Measurements from ENCODE around the gene TBC1D32.
"Not testable (repeated sequence)": the region's sequence is repeated elsewhere in the genome, so short reads cannot be mapped to it uniquely, and the experiment has no call there.

TBC1D32 gene

DNA sequence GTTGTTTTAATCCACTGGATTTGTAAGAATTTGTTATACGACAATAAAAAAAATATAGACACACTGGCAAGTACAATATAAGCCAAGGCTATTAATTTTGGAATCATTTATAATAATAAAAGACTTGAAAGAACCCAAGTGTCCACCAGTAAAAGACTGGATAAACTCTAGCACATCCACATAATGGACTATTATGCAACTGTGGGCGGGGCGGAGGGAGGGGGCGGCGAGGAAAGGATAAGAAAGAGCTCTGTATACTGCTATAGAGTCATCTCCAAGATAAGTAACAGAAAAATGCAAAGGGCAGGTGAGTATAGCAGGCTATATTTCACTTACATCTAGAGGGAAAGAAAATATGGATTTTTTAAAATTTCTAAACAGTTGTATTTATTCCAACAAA lies 123.3 kb downstream of the TBC1D32 start:
- no peak for DNase-seq

DNA sequence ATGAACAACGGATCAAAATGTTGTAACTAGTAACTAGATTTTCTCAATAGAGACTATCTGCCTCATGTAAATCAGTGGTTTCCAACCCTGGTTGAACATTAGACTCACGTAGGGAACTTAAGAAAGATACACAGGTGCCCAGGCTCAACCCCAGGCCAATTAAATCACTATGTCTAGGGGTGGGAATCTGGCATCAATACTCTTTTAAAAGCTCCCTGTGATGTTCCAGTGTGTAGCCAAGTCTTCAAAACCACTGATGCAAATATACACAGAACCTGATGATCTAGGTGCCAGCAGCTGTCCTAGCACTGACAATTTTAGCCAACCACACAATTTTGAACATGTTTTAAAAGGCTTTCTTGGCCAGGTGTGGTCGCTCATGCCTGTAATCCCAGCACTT lies 128.7 kb downstream of the TBC1D32 start:
- DNase-seq: no peak

DNA sequence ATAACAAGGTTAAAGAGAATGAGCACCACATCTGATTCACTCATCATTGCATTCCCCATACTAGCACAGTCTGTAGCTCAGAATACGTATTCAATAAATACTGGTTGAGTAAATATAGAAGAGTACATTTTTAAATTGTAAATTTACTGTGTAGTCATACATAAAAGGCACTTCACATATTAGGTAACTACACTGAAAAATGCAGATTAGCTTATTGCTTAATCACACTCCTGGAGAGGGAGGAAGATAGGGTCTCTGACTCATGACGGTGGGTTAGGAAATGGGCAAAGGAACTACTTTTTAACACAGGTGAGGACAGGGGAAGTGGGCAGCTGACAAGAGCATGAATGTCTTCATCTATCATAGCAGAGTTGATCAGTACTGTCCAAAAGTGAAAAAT lies 133.2 kb downstream of the TBC1D32 start:
- DNase-seq: no peak

DNA sequence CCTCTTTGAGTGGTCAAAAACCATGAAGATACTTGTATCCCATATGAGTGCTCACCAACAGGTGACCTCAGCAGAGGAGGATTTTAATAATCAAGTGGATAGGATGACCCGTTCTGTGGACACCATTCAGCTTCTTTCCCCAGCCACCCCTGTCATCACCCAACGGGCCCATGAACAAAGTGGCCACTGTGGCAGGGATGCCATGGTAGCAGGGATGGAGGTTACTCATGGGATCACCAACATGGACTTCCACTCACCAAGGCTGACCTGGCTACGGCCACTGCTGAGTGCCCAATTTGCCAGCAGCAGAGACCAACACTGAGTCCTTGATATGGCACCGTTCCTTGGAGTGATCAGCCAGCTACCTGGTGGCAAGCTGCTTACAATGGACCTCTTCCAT lies 138.2 kb downstream of the TBC1D32 start:
- not testable (repeated sequence) for DNase-seq

DNA sequence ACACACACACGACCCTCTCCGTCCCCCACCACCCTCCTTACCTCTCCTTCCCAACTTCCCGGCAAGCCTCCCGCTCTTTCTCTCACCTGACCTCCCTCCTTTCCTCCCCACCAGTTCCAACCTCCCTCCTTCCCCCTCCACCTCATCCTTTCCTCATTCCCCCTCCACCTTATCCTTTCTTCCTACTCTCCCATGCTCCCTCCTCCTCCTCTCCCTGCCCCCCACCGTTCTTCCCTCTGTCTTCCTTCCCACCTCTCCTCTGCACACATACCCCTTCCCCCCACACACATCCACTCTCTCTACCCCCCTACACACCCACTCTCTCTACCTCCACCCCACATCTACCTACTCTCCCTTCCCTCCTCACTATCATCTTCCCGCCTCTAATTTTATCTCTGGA lies 144.2 kb downstream of the TBC1D32 start:
- no peak for DNase-seq

DNA sequence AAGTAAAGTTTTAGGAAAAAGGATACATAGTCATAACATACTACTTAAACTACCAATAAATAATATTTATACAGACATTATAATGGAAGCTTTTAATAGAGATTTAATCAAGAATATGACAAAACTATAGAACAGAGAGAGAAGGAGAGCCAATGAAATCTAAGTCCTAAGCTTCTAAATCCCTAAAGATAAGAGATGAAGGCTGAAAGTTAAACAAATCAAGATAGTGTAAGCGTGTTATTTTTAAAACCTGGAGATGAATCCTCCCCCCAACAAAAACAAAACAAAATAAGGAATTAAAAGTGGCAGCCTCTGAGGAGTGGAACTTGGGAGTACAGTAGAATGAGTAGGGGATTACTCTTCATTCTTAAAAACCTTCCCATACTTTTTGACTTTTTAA lies 145.9 kb downstream of the TBC1D32 start:
- no peak for DNase-seq

DNA sequence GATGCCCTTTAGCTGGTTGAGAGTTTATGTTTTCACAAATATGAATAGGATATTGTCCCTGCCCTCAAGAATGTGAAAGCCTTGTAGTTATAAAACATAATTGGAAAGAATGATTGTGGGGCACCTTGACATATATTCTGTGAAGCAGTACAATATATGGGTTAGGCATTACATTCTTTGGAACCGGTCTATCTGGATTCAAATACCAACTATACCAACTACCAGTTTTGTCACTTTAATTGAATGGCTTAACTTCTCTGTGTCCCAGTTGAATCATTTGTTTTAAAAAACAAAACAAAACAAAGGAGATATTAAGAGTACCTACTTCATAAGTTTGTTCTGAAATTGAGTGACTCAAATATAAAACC lies 146.5 kb downstream of the TBC1D32 start:
- DNase-seq: no peak

DNA sequence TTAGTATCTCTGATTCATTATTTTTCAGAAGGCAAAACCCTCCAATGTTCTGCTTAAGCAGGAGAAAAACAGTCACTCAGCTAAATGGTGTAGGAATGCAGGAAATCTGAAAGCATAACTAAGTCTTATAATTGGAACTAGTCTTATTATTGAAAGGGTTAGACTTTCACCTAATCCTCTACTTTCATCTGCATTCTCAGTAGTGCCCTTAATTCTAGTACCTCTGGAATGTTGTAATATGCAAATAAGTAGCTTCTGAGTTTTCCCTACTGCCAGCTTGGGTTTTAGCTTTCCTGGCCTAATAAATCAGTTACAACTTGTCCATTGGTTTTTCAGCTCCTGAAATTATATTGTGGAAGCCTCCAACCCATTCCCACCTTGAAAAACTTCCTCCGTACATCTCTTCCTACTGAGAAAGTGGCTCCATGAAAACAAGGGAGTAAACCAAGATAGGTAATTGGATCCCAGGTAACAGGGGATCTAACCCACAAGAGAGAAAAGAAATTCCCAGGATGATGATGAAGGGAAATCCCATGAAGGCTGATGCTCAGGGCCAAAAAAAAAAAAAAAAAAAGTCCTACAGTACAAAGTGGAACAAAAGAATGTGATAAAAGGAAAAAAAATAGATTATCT lies 147.0 kb downstream of the TBC1D32 start:
- no peak for DNase-seq

DNA sequence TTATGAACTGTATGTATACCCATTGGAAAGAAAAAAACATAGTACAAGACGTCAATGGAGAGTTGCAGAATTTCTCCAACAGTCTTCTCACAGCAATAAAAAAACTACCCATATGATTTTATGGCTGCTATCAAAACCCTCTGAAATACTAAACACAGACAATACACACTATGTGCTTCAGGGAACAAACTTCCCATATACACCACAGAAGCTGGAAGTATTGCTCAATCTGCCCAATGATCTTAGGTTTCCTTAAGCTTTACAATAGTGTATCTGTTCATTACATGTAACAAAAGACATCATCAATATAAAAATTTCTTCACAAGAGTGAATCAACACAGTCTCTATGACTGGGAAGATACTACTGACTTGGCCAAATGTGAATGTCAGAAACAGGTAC lies 150.5 kb downstream of the TBC1D32 start:
- DNase-seq: no peak

DNA sequence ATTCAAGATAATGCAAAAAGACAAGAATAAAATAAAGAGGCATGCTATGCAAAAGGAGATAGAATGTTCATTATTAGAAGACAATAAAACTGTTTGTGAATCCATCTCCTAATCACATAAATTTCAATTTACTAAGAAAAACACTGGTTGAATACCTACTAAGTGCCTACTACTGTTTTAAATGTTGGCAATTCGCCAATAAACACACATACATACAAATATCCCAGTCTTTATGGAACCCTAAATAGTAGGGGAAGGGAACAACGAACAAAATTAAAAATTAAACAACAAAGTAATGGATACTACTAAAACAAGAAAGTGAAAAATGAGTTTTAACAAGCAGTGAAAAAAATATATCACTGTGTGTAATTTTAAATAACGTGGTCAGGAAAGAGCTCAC lies 158.5 kb downstream of the TBC1D32 start:
- no peak for DNase-seq

DNA sequence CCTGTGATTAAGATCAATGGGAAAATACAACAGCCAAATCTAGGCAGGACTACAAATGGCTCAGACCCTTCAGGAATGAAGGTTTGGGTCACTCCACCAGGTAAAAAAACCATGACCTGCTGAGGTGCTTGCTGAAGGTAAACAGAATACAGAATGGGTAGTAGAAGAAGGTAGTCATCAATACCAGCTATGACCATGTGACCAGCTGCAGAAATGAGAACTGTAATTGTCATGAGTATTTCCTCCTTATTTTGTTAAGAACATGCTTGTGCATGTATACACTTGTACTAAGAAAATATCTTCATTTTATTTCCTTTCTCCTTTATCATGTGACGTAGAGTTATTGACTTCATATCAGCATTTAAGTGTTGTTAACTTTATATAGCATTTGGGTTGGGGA lies 161.8 kb downstream of the TBC1D32 start:
- DNase-seq: not testable (repeated sequence)

DNA sequence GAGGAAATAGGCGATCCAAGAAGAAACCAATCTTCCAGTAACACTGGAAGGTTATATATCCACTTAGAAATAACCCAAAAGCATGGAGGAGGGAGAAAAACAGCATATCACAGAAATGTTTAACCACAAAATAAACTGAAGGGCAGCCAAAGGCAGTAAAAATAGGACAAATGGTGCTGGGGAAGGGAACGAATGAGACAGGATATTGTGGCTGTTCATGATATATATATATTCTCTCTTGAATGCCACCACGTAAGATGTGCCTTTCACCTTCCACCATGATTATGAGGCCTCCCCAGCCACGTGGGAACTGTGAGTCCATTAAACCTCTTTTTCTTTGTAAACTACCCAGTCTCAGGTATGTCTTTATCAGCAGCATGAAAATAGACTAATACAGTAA lies 162.4 kb downstream of the TBC1D32 start:
- no peak for DNase-seq

DNA sequence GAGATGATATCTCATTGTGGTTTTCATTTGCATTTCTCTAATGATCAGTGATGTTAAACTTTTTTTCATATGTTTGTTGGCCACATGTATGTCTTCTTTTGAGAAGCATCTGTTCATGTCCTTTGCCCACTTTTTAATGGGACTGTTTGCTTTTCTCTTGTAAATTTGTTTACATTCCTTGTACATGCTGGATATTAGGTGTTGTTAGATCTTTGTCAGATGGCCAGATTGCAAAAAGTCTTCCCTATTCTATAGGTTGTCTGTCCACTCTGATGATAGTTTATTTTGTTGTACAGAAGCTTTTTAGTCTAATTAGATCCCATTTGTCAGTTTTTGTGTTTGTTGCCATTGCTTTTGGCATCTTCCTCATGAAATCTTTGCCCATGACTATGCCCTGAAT lies 172.4 kb downstream of the TBC1D32 start:
- DNase-seq: no peak

DNA sequence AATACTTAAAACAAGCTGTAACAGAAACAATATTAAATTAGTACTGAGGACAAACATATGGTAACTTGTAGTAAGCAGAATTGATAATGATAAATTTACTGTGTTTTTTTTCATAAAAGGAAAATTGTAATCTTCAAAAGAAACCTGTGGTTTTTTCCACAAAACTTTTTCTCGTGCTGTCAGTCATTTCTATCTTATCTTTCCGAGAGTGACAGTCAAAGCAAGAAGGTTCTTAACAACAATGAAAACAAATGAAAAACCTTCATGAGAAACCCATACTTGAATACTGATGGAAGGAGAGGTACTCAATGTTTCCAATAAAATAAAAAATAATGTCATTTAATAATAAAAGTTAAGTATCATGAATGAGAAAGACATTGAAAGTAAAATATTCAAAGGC lies 174.0 kb downstream of the TBC1D32 start:
- no peak for DNase-seq

DNA sequence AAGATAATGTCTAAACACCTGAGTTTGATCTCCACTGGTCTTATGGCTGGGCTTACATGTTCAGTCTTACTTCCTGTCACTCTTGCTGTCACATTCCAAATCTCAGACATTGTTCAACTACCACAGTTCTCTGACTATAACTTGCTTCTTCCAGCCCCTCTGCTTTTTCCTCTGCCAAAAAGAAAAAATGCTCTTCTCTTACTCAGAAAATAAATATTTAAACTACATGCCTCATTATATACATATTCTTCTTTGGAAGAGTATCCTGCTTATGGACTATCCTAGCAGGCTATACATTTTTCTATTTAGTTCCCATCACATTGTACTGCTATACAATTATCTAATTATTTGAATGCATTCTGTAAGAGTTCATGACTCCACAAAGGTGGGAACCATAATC lies 175.4 kb downstream of the TBC1D32 start:
- no peak for DNase-seq

DNA sequence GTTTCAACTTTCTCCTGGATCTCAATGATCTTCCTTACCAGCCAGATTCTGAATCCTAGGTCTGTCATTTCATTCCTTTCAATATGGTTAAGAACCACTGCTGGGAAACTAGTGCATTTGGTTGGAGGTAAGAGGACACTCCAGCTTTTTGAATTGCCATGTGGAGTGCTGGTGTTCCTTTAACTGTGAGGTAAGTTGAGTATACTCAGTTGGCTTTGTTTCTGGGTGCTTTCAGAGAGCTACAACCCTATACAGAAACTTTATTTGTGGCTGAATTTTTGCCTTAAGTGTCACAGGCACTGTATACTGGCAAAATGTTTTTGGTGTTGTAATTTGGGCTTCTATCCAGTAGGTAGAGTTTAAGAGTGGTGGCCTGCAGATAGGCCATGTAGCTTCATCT lies 175.8 kb downstream of the TBC1D32 start:
- DNase-seq: no peak

DNA sequence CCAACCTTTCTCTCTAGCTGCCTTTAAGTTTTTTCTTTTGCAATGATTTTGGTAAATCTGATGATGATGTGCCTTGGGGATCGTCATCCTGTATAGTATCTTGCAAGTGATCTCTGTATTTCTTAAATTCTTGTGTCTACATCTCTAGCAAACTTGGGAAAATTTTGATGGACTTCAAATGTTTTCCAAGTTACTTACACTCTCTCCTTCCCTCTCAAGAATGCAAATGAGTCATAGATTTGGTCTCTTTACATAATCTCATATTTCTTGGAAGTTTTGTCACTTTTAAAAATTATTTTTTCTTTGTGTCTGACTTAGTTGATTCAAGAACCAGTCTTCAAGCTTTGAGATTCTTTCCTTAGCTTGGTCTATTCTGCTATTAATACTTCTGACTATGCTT lies 176.4 kb downstream of the TBC1D32 start:
- no peak for DNase-seq

DNA sequence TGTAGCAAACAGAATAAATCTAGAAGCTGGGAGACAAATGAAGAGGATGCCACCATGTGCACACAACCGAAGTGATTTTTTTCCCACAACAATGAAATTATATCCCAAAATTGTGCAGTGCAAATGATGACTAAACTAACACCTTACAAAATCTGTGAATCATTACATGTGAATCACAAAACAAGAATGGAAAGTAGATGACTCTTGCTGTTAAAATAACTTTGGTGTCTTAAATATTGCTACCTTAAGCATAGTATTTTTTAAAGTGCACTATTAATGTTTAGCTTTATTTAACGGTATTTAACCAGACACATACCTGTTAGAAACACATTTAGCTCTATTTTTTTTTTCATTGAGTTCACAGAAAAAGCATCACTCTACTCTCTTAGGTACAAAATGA lies 190.8 kb downstream of the TBC1D32 start:
- DNase-seq: no peak

DNA sequence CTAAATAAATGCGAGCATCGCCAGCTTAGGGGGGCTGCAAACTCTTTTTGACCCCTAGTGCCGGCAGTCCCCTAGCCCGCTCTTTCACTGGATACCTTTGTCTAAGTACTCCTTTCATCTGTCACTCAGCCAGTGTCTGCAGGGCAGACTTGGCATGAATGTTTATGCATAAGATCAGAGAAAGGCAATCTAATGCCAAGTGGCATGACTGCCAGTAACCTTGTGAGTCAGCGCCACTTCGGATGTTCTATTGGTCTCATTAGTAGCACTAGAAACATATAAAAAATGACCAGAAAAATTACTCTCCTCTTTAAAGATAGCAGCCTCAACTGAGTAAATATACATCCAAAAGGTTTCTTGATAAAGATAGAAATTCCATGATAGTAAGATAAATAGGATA lies 192.2 kb downstream of the TBC1D32 start:
- no peak for DNase-seq

DNA sequence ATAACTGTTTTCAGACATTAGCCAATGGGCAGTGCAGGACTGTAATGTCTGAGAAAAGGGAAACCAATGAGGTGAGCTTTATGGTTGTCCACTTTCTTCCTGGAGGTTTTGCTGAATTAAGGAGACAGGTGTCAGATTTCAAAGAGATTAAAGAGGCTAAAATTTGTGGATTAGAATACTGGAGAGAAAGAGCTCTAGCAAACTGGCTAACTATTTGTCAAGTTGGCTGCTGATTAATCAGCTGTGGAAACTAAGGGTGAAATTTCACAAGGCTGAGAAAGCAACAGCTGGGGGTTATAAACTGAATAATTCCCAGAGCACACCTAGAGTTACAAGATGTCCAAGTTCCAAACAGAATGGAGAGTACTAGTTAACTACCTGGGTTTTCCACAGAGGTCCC lies 198.9 kb downstream of the TBC1D32 start:
- no peak for DNase-seq

DNA sequence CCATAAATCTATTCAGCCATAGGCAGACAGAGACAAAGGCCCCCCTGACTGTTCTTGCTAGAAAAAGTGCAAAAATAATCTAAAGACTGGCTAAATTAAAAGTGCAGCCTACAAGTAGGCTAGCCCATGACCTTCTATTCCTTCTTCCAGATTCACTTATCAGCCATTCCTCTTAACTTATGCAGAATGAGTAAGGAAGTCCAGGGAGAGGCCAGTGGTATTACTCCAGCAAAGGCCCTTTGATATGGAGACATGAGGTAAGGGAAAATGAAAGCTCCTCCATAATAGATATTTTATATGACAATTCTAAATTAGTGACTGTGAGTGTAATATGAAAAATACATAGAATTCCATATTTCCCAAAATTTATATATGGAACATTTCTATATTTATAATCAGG lies 199.4 kb downstream of the TBC1D32 start:
- no peak for DNase-seq

DNA sequence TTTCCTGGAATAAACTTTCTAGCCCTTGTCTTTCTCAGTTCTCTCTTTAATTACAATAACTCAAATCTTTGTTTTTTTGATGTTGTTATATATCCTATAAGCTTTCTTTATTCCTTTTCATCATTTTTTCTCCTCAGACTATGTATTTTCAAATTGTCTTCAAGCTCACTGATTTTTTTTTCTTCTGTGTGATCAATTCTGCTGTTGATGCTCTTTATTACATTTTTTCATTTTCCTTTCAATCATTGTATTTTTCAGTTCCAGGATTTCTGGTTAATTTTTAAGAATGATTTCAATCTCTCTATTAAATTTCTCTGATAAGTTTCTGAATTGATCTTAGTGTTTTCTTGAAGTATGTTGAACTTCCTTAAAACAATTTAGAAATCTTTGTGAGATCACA lies 209.7 kb downstream of the TBC1D32 start:
- DNase-seq: no peak

DNA sequence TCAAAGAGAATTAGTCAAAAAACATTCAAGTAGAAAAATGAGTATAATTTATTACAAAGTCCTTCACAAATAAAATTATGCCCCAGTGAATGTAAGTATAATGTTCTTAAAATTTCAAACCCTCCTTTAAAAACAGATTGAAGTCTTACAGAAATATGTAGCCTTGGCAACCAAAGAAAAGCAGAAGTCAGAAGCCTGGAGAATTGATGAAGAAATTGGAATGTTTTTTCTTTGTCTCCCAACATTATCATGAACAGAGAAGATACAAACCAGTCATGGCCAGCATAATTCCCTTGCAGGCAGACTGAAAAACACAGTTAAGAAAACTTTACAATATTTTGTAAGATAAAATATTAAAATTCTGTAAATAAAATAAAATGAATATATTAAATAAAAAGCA lies 221.9 kb downstream of the TBC1D32 start:
- DNase-seq: no peak

DNA sequence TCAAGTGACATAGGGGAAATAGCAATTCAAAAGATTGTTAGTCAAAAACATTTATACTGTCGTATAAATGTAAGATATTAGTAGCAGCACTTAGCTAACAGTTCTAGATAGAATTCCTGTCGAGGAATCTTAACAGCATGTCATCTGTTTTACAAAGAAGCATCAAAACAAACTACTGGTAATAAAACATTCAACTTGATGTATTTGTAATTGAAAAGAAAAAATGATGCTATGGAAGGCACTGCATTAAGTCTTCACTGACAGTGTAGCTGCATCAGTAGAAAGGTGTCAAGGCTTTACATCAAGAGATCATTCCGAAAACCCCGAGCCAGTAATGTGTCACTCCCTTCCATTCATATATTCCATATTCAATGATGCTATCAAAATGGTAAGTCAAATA lies 223.5 kb downstream of the TBC1D32 start:
- no peak for DNase-seq

DNA sequence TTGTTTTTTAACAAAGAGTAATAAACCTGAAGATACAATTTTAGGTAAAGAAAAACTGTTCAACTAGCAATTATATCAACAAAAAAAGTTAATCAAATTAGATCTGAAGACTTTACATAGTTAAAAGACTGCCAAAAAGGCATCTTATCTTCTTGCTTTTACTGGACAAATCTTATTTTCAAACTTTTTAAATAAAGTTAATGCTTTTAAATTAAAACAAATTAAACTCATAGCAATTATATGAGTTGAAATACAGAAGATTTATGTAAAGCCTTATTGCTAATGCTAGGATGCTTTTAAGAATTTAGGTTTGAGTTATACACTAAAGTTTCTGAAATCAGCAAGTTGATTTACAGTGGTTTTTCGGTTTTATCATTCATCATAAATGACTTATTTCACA lies 227.3 kb downstream of the TBC1D32 start:
- DNase-seq: no peak

DNA sequence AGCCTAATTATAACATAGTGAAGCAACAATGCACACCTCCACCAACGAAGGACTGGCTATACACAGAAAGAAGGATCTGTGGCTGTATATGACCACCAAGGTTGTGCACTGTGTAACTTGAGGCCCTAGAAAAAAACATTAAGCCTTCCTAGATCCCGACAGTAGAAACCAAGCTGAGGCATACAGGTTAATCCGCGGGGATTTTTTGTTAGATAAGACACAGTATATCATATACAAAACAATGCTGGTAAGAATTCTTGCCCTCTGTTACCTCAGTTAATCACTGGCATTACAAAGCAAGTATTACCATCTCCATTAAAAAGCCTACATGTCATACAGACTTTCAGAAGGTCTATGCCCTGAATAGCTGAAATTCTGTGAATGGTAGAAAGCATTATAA lies 228.8 kb downstream of the TBC1D32 start:
- no peak for DNase-seq

All from hematopoietic multipotent progenitor cell treated with erythropoietin and hydrocortisone succinate and interleukin-3 and kit ligand, for 6 days (in vitro differentiated cells).